GM23338 (cell line): Measurements from ENCODE around the gene PRELID2. TPM values are rescaled to one million over a fixed set of nuclear protein-coding genes. Genes with fewer than 3 reads are reported as not detected.
"Not testable (repeated sequence)": the region's sequence is repeated elsewhere in the genome, so short reads cannot be mapped to it uniquely, and the experiment has no call there.

Experiments
- ATAC-seq: fragments of 200-7000 bp; cut with Tn5 transposase; 3 replicates; pipeline ENCODE4 v1.9.1; 2020
- DNase-seq: peaks from one replicate; pipeline ENCODE4 v3.0.0-alpha.2; 2015; ENCODE audit warnings: low spot score
- H2AFZ ChIP-seq: fragments of 200-600 bp; sonication (generic); 2 replicates; pipeline ENCODE4 v1.8.0; 2016; ENCODE audit warnings: antibody characterized with exemption, mild to moderate bottlenecking, moderate library complexity
- H3F3A ChIP-seq: fragments of 200-600 bp; sonication (generic); replicated peaks from 2 replicates; pipeline ENCODE4 v1.8.0; 2017; ENCODE audit warnings: antibody characterized with exemption, mixed run types, low read depth
- H3K27ac ChIP-seq: fragments of 200-600 bp; sonication (generic); 2 replicates; pipeline ENCODE4 v1.6.1; 2016; ENCODE audit warnings: low read depth
- H3K27me3 ChIP-seq: fragments of 200-600 bp; sonication (generic); 2 replicates; pipeline ENCODE4 v1.8.0; 2016; ENCODE audit warnings: mild to moderate bottlenecking, mixed run types, moderate library complexity; ENCODE audit not compliant: insufficient read depth
- H3K36me3 ChIP-seq: fragments of 200-600 bp; sonication (generic); 2 replicates; pipeline ENCODE4 v1.8.0; 2016; ENCODE audit warnings: mild to moderate bottlenecking; ENCODE audit not compliant: insufficient read depth
- H3K4me1 ChIP-seq: fragments of 200-600 bp; sonication (generic); 2 replicates; pipeline ENCODE4 v1.8.0; 2016; ENCODE audit warnings: mild to moderate bottlenecking, moderate library complexity; ENCODE audit not compliant: insufficient read depth
- H3K4me2 ChIP-seq: fragments of 200-600 bp; sonication (generic); 2 replicates; pipeline ENCODE4 v1.7.1; 2017; ENCODE audit warnings: mixed run types
- H3K4me3 ChIP-seq: fragments of 200-600 bp; sonication (generic); 2 replicates; pipeline ENCODE4 v1.6.1; 2016; ENCODE audit warnings: mixed run types
- H3K79me2 ChIP-seq: fragments of 200-600 bp; sonication (generic); replicated peaks from 2 replicates; pipeline ENCODE4 v1.8.0; 2017; ENCODE audit warnings: mild to moderate bottlenecking; ENCODE audit not compliant: insufficient read depth
- H3K9me2 ChIP-seq: fragments of 200-600 bp; sonication (generic); 2 replicates; pipeline ENCODE4 v1.8.0; 2017; ENCODE audit not compliant: insufficient read depth
- H4K20me1 ChIP-seq: fragments of 200-600 bp; sonication (generic); replicated peaks from 2 replicates; pipeline ENCODE4 v1.8.0; 2017; ENCODE audit warnings: mild to moderate bottlenecking; ENCODE audit not compliant: insufficient read depth
- H3K27ac Mint-ChIP-seq: 2 replicates; pipeline ENCODE4 v1.8.0; 2020; ENCODE audit warnings: inconsistent platforms, mild to moderate bottlenecking, moderate library complexity, mixed read lengths
- H3K27me3 Mint-ChIP-seq: 3 replicates; pipeline ENCODE4 v1.8.0; 2022; ENCODE audit warnings: low read depth, mild to moderate bottlenecking, moderate library complexity, mixed read lengths, inconsistent platforms; ENCODE audit not compliant: insufficient read depth, poor library complexity
- H3K36me3 Mint-ChIP-seq: 3 replicates; pipeline ENCODE4 v1.8.0; 2021; ENCODE audit warnings: low read depth, mild to moderate bottlenecking, inconsistent platforms, moderate library complexity, mixed read lengths
- H3K4me1 Mint-ChIP-seq: 3 replicates; pipeline ENCODE4 v1.8.0; 2020; ENCODE audit warnings: mild to moderate bottlenecking, inconsistent platforms, mixed read lengths
- H3K4me3 Mint-ChIP-seq: 3 replicates; pipeline ENCODE4 v1.8.0; 2021; ENCODE audit warnings: moderate library complexity, mild to moderate bottlenecking, inconsistent platforms, mixed read lengths
- H3K9me3 Mint-ChIP-seq: 3 replicates; pipeline ENCODE4 v1.8.0; 2020; ENCODE audit warnings: moderate library complexity, mild to moderate bottlenecking, inconsistent platforms, mixed read lengths
- CREB1 ChIP-seq: fragments of 250-450 bp; sonication (Bioruptor Pico); IDR thresholded peaks from 2 replicates; pipeline ENCODE4 v1.5.0; 2020; ENCODE audit warnings: low read depth, mild to moderate bottlenecking, moderate library complexity
- EZH2 ChIP-seq: fragments of 200-600 bp; sonication (generic); IDR thresholded peaks from one replicate; pipeline ENCODE4 v1.8.0; 2017; ENCODE audit warnings: antibody characterized with exemption, mild to moderate bottlenecking, low read depth; ENCODE audit not compliant: unreplicated experiment
- EZH2phosphoT487 ChIP-seq: fragments of 200-600 bp; sonication (generic); IDR thresholded peaks from one replicate; pipeline ENCODE4 v1.8.1; 2018; ENCODE audit warnings: antibody characterized with exemption; ENCODE audit not compliant: unreplicated experiment
- JUNB ChIP-seq: IDR thresholded peaks from one replicate; pipeline ENCODE4 v1.6.1; 2016; ENCODE audit warnings: antibody characterized with exemption; ENCODE audit not compliant: unreplicated experiment
- POLR2AphosphoS5 ChIP-seq: IDR thresholded peaks from 2 replicates; pipeline ENCODE4 v1.6.1; 2016; ENCODE audit warnings: antibody characterized with exemption, low read depth
- REST ChIP-seq: IDR thresholded peaks from one replicate; pipeline ENCODE4 v1.6.1; 2018; ENCODE audit warnings: antibody characterized with exemption; ENCODE audit not compliant: unreplicated experiment
- STAT1 ChIP-seq: IDR thresholded peaks from one replicate; pipeline ENCODE4 v1.6.1; 2016; ENCODE audit warnings: antibody characterized with exemption; ENCODE audit not compliant: unreplicated experiment
- ZNF114 ChIP-seq: fragments of 250-450 bp; sonication (Bioruptor Pico); IDR thresholded peaks from 2 replicates; pipeline ENCODE4 v1.5.0; 2020; ENCODE audit warnings: mild to moderate bottlenecking, moderate library complexity
- ZNF331 ChIP-seq: fragments of 250-450 bp; sonication (Bioruptor Pico); IDR thresholded peaks from 2 replicates; pipeline ENCODE4 v1.5.0; 2020; ENCODE audit warnings: low read depth, mild to moderate bottlenecking, moderate library complexity
- polyA plus RNA-seq: library from polyadenylated mRNA; unstranded; fragments of >200 nt; fragmentation: Nextera tagmentation; extraction: Ambion mirVana; gene quantifications from 2 replicates; pipeline ENCODE4 v1.2.1, GENCODE V29; 2016
- total RNA-seq: library from RNA; depleted of rRNA; stranded (reverse); fragments of >200 nt; shearing (Covaris generic); gene quantifications from 2 replicates; pipeline ENCODE4 v1.2.3, GENCODE V29; 2014
- TF ChIP-seq, protein P1 (sequence below): IDR thresholded peaks from 2 replicates; pipeline ENCODE4 v1.6.1; 2016; ENCODE audit warnings: antibody characterized with exemption
- TF ChIP-seq, protein P2 (sequence below), 2 experiments: fragments of 200-600 bp in 1 of 2; sonication (generic) in 1 of 2; conservative IDR thresholded peaks; 2 replicates each; pipeline versions ENCODE4 v1.5.1 to v1.6.1; 2016 to 2017; ENCODE audit warnings: antibody characterized with exemption in 2 of 2, low read depth in 2 of 2, mild to moderate bottlenecking in 2 of 2, moderate library complexity in 1 of 2

PRELID2 gene
- total and polyA plus RNA-seq, 2 experiments from 2014 or later, result 9.3 to 9.8 TPM

- TF ChIP-seq REST, result no peak
- no peak for TF ChIP-seq ZNF114 (CRISPR knock-in tag)
These were observed 34.6 kb upstream of the PRELID2 start (continued) for GRCh38 chr5:145869753-145870152.

DNA sequence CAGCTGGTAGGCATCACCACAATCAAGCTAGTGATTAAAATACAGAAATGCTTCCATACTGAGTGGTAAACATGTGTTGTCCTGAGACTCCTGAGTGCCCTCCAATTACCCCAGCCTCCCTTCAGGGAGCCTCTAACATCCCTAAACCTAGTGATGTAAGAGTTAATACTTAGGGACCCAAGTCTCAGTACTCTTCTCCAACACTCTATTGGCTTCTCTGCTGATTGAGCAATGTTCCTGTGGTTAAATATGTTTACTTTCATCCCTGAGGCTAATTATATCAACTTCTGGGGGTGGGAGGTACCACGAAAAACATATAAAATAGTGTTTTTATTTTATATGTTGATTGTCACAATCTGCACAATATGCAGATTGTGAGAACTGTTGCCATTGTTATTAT lies 32.7 kb upstream of the PRELID2 start:
- Histone ChIP-seq H3K27me3 (no peaks in the 10 kb centered on the region), H3K4me1 (no peaks in the 10 kb centered on the region), H3K36me3 (no peaks in the 10 kb centered on the region), H3K27ac (no peak overlapping the region), H3K79me2 (no peaks in the 10 kb centered on the region), H3K4me2 (no peak overlapping the region), H4K20me1 (no peaks in the 10 kb centered on the region), H2AFZ (no peak overlapping the region), H3K4me3 (no peak overlapping the region), H3F3A (no peaks in the 10 kb centered on the region), H3K9me2 (no peaks in the 10 kb centered on the region)
- H3K36me3 Mint-ChIP-seq, result no peaks in the 10 kb centered on the region
- H3K27me3 Mint-ChIP-seq, result no peaks in the 10 kb centered on the region
- no peak overlapping the region for H3K4me3 Mint-ChIP-seq
- DNase-seq (no peak), ATAC-seq (no peak)
- no peaks in the 10 kb centered on the region for H3K4me1 Mint-ChIP-seq
- H3K9me3 Mint-ChIP-seq, result no peaks in the 10 kb centered on the region
- TF ChIP-seq EZH2phosphoT487, result no peak
- TF ChIP-seq REST, result no peak
- no peak for TF ChIP-seq ZNF331 (CRISPR knock-in tag)
- TF ChIP-seq, protein P1, sequence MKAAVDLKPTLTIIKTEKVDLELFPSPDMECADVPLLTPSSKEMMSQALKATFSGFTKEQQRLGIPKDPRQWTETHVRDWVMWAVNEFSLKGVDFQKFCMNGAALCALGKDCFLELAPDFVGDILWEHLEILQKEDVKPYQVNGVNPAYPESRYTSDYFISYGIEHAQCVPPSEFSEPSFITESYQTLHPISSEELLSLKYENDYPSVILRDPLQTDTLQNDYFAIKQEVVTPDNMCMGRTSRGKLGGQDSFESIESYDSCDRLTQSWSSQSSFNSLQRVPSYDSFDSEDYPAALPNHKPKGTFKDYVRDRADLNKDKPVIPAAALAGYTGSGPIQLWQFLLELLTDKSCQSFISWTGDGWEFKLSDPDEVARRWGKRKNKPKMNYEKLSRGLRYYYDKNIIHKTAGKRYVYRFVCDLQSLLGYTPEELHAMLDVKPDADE, result no peak
- TF ChIP-seq, protein P2, sequence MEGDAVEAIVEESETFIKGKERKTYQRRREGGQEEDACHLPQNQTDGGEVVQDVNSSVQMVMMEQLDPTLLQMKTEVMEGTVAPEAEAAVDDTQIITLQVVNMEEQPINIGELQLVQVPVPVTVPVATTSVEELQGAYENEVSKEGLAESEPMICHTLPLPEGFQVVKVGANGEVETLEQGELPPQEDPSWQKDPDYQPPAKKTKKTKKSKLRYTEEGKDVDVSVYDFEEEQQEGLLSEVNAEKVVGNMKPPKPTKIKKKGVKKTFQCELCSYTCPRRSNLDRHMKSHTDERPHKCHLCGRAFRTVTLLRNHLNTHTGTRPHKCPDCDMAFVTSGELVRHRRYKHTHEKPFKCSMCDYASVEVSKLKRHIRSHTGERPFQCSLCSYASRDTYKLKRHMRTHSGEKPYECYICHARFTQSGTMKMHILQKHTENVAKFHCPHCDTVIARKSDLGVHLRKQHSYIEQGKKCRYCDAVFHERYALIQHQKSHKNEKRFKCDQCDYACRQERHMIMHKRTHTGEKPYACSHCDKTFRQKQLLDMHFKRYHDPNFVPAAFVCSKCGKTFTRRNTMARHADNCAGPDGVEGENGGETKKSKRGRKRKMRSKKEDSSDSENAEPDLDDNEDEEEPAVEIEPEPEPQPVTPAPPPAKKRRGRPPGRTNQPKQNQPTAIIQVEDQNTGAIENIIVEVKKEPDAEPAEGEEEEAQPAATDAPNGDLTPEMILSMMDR (conservative IDR thresholded peaks at IDR 0.05; ENCODE audit: low read depth in 2 of 2), result no peak
- no peak for TF ChIP-seq POLR2AphosphoS5
- no peak for TF ChIP-seq JUNB
- no peak for TF ChIP-seq EZH2
- TF ChIP-seq CREB1, result no peak
- TF ChIP-seq STAT1, result no peak
- H3K27ac Mint-ChIP-seq, result no peak overlapping the region

DNA sequence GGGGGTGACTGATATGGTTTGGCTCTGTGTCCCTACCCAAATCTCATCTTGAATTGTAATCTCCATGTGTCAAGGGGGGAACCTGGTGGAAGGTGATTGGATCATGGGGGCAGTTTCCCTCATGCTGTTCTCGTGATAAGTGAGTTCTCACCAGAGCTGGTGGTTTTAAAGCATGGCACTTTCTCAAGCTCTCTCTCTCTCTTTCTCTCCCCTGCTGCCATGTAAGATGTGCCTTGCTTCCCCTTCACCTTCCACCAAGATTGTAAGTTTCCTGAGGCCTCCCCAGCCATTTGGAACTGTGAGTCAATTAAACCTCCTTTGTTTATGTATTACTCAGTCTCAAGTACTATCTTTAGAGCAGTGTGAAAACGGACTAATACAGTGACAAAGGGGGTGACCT lies 29.3 kb upstream of the PRELID2 start:
- H3K36me3 ChIP-seq, H3K4me3 Mint-ChIP-seq, H3K4me3 ChIP-seq, H3K4me1 ChIP-seq, H3K27me3 Mint-ChIP-seq, H3F3A ChIP-seq, H3K27ac Mint-ChIP-seq, H3K4me1 Mint-ChIP-seq, DNase-seq, H3K9me2 ChIP-seq, ATAC-seq, H3K36me3 Mint-ChIP-seq, H4K20me1 ChIP-seq, H2AFZ ChIP-seq, H3K9me3 Mint-ChIP-seq, H3K4me2 ChIP-seq, H3K27me3 ChIP-seq, H3K79me2 ChIP-seq, H3K27ac ChIP-seq: not testable (repeated sequence)
